HG03342 (cell line): ENCODE results near the gene NPIPB8.
"Not testable (repeated sequence)": the region's sequence is repeated elsewhere in the genome, so short reads cannot be mapped to it uniquely, and the experiment has no call there.

Experiments used
- ATAC-seq: cut with Tn5 transposase; IDR thresholded peaks from one replicate; pipeline ENCODE4 v1.9.1; 2021; ENCODE audit warnings: mild to moderate bottlenecking, moderate library complexity; ENCODE audit not compliant: unreplicated experiment

Gene NPIPB8

GRCh38 chr16:28606291-28607115 lies 31.4 kb upstream of the NPIPB8 start:
- no peak for ATAC-seq

- ATAC-seq: no peak
Observed at GRCh38 chr16:28607116-28607623, 30.7 kb upstream of the NPIPB8 start.

- not testable (repeated sequence) for ATAC-seq
Observed at GRCh38 chr16:28607681-28608495, 30.0 kb upstream of the NPIPB8 start.

GRCh38 chr16:28608496-28608808 lies 29.4 kb upstream of the NPIPB8 start:
- not testable (repeated sequence) for ATAC-seq

GRCh38 chr16:28608867-28609596 lies 28.8 kb upstream of the NPIPB8 start:
- ATAC-seq: not testable (repeated sequence)

GRCh38 chr16:28609631-28610594 lies 28.0 kb upstream of the NPIPB8 start, which contains the start of gene SULT1A1:
Gene SULT1A1, minus strand, starts transcription at chr16:28610044. Its CDS starts 1,189 bp downstream, at chr16:28608855.
- no peak for ATAC-seq

GRCh38 chr16:28610595-28611191 lies 27.2 kb upstream of the NPIPB8 start:
- no peak for ATAC-seq

GRCh38 chr16:28612359-28613280 lies 25.2 kb upstream of the NPIPB8 start:
- not testable (repeated sequence) for ATAC-seq

GRCh38 chr16:28613912-28614311 lies 24.0 kb upstream of the NPIPB8 start:
- not testable (repeated sequence) for ATAC-seq

- ATAC-seq: not testable (repeated sequence)
Observed at GRCh38 chr16:28614561-28614960, 23.3 kb upstream of the NPIPB8 start.

- not testable (repeated sequence) for ATAC-seq
Observed at GRCh38 chr16:28615486-28616223, 22.2 kb upstream of the NPIPB8 start.

- ATAC-seq: not testable (repeated sequence)
Observed at GRCh38 chr16:28616224-28616577, 21.7 kb upstream of the NPIPB8 start.

- ATAC-seq: no peak
Observed at GRCh38 chr16:28616636-28617035, 21.2 kb upstream of the NPIPB8 start.

- no peak for ATAC-seq
Observed at GRCh38 chr16:28617874-28618273, 20.0 kb upstream of the NPIPB8 start.

- not testable (repeated sequence) for ATAC-seq
Observed at GRCh38 chr16:28620316-28620715, 17.5 kb upstream of the NPIPB8 start.

GRCh38 chr16:28621481-28622155 lies 16.2 kb upstream of the NPIPB8 start:
- no peak for ATAC-seq

GRCh38 chr16:28622532-28623171 lies 15.2 kb upstream of the NPIPB8 start:
- not testable (repeated sequence) for ATAC-seq
